ENCODE results near the gene RAB28. TPM values are rescaled to one million over a fixed set of nuclear protein-coding genes. Genes with fewer than 3 reads are reported as not detected.

Gene RAB28
- total and polyA plus RNA-seq, 2 experiments from 2014 or later, result 15.3 to 23.9 TPM

DNA sequence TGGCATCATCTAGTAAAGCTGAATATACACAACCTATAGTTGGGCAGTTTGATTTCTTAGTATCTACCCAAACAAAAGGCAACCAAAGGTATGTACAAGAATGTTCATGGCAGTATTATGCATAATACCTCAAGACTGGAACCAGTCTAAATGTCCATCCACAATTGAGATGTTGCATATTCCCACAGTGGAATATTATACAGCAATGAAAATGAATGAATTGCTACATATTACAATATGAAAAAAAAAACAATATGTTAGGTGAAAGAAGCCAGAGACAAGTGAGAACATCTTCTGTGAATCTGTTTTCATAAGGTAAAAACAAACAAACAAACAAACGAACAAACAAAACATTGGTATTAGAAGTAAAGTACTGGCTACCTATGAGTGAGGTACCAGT is 11.6 kb upstream of the RAB28 start (continued):
- TF ChIP-seq, protein P1, sequence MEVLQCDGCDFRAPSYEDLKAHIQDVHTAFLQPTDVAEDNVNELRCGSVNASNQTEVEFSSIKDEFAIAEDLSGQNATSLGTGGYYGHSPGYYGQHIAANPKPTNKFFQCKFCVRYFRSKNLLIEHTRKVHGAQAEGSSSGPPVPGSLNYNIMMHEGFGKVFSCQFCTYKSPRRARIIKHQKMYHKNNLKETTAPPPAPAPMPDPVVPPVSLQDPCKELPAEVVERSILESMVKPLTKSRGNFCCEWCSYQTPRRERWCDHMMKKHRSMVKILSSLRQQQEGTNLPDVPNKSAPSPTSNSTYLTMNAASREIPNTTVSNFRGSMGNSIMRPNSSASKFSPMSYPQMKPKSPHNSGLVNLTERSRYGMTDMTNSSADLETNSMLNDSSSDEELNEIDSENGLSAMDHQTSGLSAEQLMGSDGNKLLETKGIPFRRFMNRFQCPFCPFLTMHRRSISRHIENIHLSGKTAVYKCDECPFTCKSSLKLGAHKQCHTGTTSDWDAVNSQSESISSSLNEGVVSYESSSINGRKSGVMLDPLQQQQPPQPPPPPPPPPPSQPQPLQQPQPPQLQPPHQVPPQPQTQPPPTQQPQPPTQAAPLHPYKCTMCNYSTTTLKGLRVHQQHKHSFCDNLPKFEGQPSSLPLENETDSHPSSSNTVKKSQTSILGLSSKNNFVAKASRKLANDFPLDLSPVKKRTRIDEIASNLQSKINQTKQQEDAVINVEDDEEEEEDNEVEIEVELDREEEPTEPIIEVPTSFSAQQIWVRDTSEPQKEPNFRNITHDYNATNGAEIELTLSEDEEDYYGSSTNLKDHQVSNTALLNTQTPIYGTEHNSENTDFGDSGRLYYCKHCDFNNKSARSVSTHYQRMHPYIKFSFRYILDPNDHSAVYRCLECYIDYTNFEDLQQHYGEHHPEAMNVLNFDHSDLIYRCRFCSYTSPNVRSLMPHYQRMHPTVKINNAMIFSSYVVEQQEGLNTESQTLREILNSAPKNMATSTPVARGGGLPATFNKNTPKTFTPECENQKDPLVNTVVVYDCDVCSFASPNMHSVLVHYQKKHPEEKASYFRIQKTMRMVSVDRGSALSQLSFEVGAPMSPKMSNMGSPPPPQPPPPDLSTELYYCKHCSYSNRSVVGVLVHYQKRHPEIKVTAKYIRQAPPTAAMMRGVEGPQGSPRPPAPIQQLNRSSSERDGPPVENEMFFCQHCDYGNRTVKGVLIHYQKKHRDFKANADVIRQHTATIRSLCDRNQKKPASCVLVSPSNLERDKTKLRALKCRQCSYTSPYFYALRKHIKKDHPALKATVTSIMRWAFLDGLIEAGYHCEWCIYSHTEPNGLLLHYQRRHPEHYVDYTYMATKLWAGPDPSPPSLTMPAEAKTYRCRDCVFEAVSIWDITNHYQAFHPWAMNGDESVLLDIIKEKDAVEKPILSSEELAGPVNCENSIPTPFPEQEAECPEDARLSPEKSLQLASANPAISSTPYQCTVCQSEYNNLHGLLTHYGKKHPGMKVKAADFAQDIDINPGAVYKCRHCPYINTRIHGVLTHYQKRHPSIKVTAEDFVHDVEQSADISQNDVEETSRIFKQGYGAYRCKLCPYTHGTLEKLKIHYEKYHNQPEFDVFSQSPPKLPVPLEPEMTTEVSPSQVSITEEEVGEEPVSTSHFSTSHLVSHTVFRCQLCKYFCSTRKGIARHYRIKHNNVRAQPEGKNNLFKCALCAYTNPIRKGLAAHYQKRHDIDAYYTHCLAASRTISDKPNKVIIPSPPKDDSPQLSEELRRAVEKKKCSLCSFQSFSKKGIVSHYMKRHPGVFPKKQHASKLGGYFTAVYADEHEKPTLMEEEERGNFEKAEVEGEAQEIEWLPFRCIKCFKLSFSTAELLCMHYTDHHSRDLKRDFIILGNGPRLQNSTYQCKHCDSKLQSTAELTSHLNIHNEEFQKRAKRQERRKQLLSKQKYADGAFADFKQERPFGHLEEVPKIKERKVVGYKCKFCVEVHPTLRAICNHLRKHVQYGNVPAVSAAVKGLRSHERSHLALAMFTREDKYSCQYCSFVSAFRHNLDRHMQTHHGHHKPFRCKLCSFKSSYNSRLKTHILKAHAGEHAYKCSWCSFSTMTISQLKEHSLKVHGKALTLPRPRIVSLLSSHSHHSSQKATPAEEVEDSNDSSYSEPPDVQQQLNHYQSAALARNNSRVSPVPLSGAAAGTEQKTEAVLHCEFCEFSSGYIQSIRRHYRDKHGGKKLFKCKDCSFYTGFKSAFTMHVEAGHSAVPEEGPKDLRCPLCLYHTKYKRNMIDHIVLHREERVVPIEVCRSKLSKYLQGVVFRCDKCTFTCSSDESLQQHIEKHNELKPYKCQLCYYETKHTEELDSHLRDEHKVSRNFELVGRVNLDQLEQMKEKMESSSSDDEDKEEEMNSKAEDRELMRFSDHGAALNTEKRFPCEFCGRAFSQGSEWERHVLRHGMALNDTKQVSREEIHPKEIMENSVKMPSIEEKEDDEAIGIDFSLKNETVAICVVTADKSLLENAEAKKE (CRISPR knock-in tag; IDR thresholded peaks at IDR 0.05), result no peak
- TF ChIP-seq POLR2AphosphoS5 (IDR thresholded peaks at IDR 0.05; ENCODE audit: low read depth), result no peak
- TF ChIP-seq, protein P2, sequence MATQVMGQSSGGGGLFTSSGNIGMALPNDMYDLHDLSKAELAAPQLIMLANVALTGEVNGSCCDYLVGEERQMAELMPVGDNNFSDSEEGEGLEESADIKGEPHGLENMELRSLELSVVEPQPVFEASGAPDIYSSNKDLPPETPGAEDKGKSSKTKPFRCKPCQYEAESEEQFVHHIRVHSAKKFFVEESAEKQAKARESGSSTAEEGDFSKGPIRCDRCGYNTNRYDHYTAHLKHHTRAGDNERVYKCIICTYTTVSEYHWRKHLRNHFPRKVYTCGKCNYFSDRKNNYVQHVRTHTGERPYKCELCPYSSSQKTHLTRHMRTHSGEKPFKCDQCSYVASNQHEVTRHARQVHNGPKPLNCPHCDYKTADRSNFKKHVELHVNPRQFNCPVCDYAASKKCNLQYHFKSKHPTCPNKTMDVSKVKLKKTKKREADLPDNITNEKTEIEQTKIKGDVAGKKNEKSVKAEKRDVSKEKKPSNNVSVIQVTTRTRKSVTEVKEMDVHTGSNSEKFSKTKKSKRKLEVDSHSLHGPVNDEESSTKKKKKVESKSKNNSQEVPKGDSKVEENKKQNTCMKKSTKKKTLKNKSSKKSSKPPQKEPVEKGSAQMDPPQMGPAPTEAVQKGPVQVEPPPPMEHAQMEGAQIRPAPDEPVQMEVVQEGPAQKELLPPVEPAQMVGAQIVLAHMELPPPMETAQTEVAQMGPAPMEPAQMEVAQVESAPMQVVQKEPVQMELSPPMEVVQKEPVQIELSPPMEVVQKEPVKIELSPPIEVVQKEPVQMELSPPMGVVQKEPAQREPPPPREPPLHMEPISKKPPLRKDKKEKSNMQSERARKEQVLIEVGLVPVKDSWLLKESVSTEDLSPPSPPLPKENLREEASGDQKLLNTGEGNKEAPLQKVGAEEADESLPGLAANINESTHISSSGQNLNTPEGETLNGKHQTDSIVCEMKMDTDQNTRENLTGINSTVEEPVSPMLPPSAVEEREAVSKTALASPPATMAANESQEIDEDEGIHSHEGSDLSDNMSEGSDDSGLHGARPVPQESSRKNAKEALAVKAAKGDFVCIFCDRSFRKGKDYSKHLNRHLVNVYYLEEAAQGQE (IDR thresholded peaks at IDR 0.05; ENCODE audit: unreplicated experiment), result no peak
- TF ChIP-seq ZNF114 (CRISPR knock-in tag; IDR thresholded peaks at IDR 0.05), result no peak
- TF ChIP-seq NANOG (IDR thresholded peaks at IDR 0.05; ENCODE audit: borderline replicate concordance), result no peak

DNA sequence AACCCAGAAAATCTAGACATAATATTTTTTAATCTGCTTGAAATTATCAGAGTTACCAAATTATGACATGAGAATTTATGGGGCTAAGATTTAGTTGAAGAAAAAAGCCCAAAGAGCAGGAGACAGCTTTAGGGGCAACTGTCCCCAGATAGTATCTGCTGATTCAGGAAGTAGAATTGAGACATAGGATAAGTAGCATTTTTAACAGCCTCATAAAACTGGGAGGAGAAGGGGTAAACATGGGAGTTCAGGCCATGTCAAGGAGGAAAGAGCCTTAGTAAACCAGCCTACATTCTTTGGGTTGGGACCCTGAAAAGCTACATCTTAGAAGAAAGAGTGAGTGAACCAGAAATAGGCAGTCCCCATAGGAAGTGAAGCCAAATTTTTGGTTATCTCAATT is 9.7 kb upstream of the RAB28 start:
- no peaks in the 10 kb centered on the region for H3K36me3 Mint-ChIP-seq (ENCODE audit: low read depth)
- no peaks in the 10 kb centered on the region for H3F3A ChIP-seq (replicated peaks; ENCODE audit: low read depth)
- H3K4me3 Mint-ChIP-seq, result no peak overlapping the region
- no peaks in the 10 kb centered on the region for H4K20me1 ChIP-seq (replicated peaks; ENCODE audit: insufficient read depth)
- no peak overlapping the region for H3K4me3 ChIP-seq
- H3K27ac ChIP-seq (ENCODE audit: low read depth), result no peak overlapping the region
- no peaks in the 10 kb centered on the region; the same call in 1 of the 3 replicates for H3K4me1 Mint-ChIP-seq
- H3K4me2 ChIP-seq, result no peak overlapping the region
- H3K9me2 ChIP-seq (ENCODE audit: insufficient read depth), result no peaks in the 10 kb centered on the region
- H3K27me3 ChIP-seq (ENCODE audit: insufficient read depth), result no peaks in the 10 kb centered on the region
- H3K9me3 Mint-ChIP-seq, result no peaks in the 10 kb centered on the region
- no peaks in the 10 kb centered on the region for H3K4me1 ChIP-seq (ENCODE audit: insufficient read depth)
- no peaks in the 10 kb centered on the region for H3K36me3 ChIP-seq (ENCODE audit: insufficient read depth)
- H3K27me3 Mint-ChIP-seq (ENCODE audit: insufficient read depth, low read depth, poor library complexity), result no peaks in the 10 kb centered on the region
- 0 out of 2 replicates have a peak overlapping the region, but pooled peaks have one; percentile 29 for H2AFZ ChIP-seq
- ATAC-seq (no peak), DNase-seq (ENCODE audit: low spot score) (no peak)
- no peaks in the 10 kb centered on the region for H3K79me2 ChIP-seq (replicated peaks; ENCODE audit: insufficient read depth)
- no peak overlapping the region for H3K27ac Mint-ChIP-seq
- no peak for TF ChIP-seq ZNF331 (CRISPR knock-in tag; IDR thresholded peaks at IDR 0.05; ENCODE audit: low read depth)
- no peak for TF ChIP-seq ZNF114 (CRISPR knock-in tag; IDR thresholded peaks at IDR 0.05)
- TF ChIP-seq POLR2AphosphoS5 (IDR thresholded peaks at IDR 0.05; ENCODE audit: low read depth), result no peak
- no peak for TF ChIP-seq EZH2 (IDR thresholded peaks at IDR 0.05; ENCODE audit: low read depth, unreplicated experiment)
- TF ChIP-seq CREB1 (CRISPR knock-in tag; IDR thresholded peaks at IDR 0.05; ENCODE audit: low read depth), result no peak
- no peak for TF ChIP-seq ETS1 (IDR thresholded peaks at IDR 0.05)
